Thyroid gland (tissue), 4 donors: ENCODE data around the gene OSBPL5. TPM values are rescaled to one million over a fixed set of nuclear protein-coding genes. Genes with fewer than 3 reads are reported as not detected.

Experiments used
- DNase-seq, 2 donors: peaks; one replicate each; pipeline ENCODE4 v3.0.0-alpha.2; 2019
- H3K27ac ChIP-seq, 3 donors: fragments of 200-600 bp; sonication (generic); 1 replicate in 2 of 3; 2 replicates in 1 of 3; pipeline ENCODE4 v1.5.1; 2016 to 2019; ENCODE audit warnings: mild to moderate bottlenecking in 1 of 3, moderate library complexity in 1 of 3
- H3K27me3 ChIP-seq: fragments of 200-600 bp; sonication (generic); one replicate; pipeline ENCODE4 v1.5.1; 2019
- H3K36me3 ChIP-seq, 2 donors: fragments of 200-600 bp; sonication (generic); one replicate each; pipeline ENCODE4 v1.5.1; 2016 to 2019
- H3K4me1 ChIP-seq, 2 donors: fragments of 200-600 bp; sonication (generic); one replicate each; pipeline ENCODE4 v1.5.1; 2017 to 2019
- H3K4me3 ChIP-seq, 3 donors: fragments of 200-600 bp; sonication (generic); replicated peaks in 1 of 3; 1 replicate in 2 of 3; 2 replicates in 1 of 3; pipeline ENCODE4 v1.5.1; 2016; ENCODE audit warnings: mild to moderate bottlenecking in 1 of 3
- H3K9me3 ChIP-seq: fragments of 200-600 bp; sonication (generic); one replicate; pipeline ENCODE4 v1.5.1; 2017
- CTCF ChIP-seq, 6 experiments: fragments of 200-600 bp in 3 of 6; fragments of 450-650 bp in 3 of 6; sonication (generic) in 3 of 6; IDR thresholded peaks; one replicate each; pipeline ENCODE4 v1.5.1; 2016 to 2019; ENCODE audit warnings: antibody characterized with exemption in 6 of 6, mild to moderate bottlenecking in 2 of 6, inconsistent platforms in 1 of 6, moderate library complexity in 1 of 6
- POLR2A ChIP-seq, 2 donors: fragments of 450-650 bp; IDR thresholded peaks; one replicate each; pipeline ENCODE4 v1.6.1; 2017; ENCODE audit warnings: antibody characterized with exemption in 2 of 2, mild to moderate bottlenecking in 2 of 2, moderate library complexity in 1 of 2
- WGBS, 2 donors: methylation state at CpG; one replicate each; pipeline ENCODE4 v1.1.5; 2017; 5-methylcytosine and 5-hydroxymethylcytosine counted together
- intact Hi-C: fragments of 100-400 bp; cut with DNase I; formaldehyde crosslinking; loops from one replicate; pipeline ENCODE4 v1.15.1; 2023
- total RNA-seq, 4 donors: library from RNA; depleted of rRNA; stranded (reverse); fragments of >200 nt; gene quantifications; one replicate each; pipeline ENCODE4 v1.2.3, GENCODE V29; 2016

Gene OSBPL5
- total RNA-seq, 4 donors from 2014 or later: 24.2 to 46.7 (median 34.4) TPM

GRCh38 chr11:3087821-3088800 lies 77.0 kb downstream of the OSBPL5 start:
- Histone ChIP-seq H3K4me1 (peaks cover 0 to 8% of the 10 kb centered on the region in 2 donors), H3K9me3 (no peaks in the 10 kb centered on the region), H3K4me3 (no peak overlapping the region), H3K27ac (no peak overlapping the region), H3K36me3 (peaks cover 0 to 7% of the 10 kb centered on the region in 2 donors), H3K27me3 (no peaks in the 10 kb centered on the region)
- intact Hi-C loops: no loop called here
- no peak for DNase-seq
- TF ChIP-seq CTCF (IDR thresholded peaks at IDR 0.05): no peak
- TF ChIP-seq POLR2A (IDR thresholded peaks at IDR 0.05): no peak
- 85 to 87% methylated on average over 7 to 10 of the region's 24 CpGs for WGBS, 2 donors

- Histone ChIP-seq H3K4me3 (no peak overlapping the region), H3K27me3 (no peaks in the 10 kb centered on the region), H3K36me3 (peaks cover 0 to 7% of the 10 kb centered on the region in 2 donors), H3K4me1 (peaks cover 0 to 8% of the 10 kb centered on the region in 2 donors), H3K9me3 (no peaks in the 10 kb centered on the region), H3K27ac (no peak overlapping the region)
- 94 to 98% methylated on average over 8 to 10 of the region's 11 CpGs for WGBS, 2 donors
- intact Hi-C loops: no loop called here
- DNase-seq: no peak
- no peak for TF ChIP-seq CTCF (IDR thresholded peaks at IDR 0.05)
- no peak for TF ChIP-seq POLR2A (IDR thresholded peaks at IDR 0.05)
These were observed 77.7 kb downstream of the OSBPL5 start for GRCh38 chr11:3087373-3087772.

GRCh38 chr11:3086671-3087150 lies 78.4 kb downstream of the OSBPL5 start:
- DNase-seq: no peak
- H3K27me3 ChIP-seq: no peaks in the 10 kb centered on the region
- 69 to 74% methylated on average over 4 to 8 of the region's 9 CpGs for WGBS, 2 donors
- H3K4me1 ChIP-seq: peaks cover 0 to 2% of the 10 kb centered on the region in 2 donors
- H3K27ac ChIP-seq: no peak overlapping the region
- H3K4me3 ChIP-seq: no peak overlapping the region
- TF ChIP-seq POLR2A (IDR thresholded peaks at IDR 0.05): no peak
- no peak for TF ChIP-seq CTCF (IDR thresholded peaks at IDR 0.05)
- H3K36me3 ChIP-seq: peaks cover 0 to 7% of the 10 kb centered on the region in 2 donors
- H3K9me3 ChIP-seq: no peaks in the 10 kb centered on the region
- intact Hi-C loops: no loop called here

- H3K27ac ChIP-seq: no peak overlapping the region
- WGBS, 2 donors: 74 to 92% methylated on average over 4 of the region's 8 CpGs
- TF ChIP-seq CTCF (IDR thresholded peaks at IDR 0.05) (no peak), POLR2A (IDR thresholded peaks at IDR 0.05) (no peak)
These were observed 79.0 kb downstream of the OSBPL5 start for GRCh38 chr11:3086114-3086513.

GRCh38 chr11:3085052-3085451 lies 80.1 kb downstream of the OSBPL5 start:
- 78 to 87% methylated on average over 5 of the region's 5 CpGs for WGBS, 2 donors
- no peaks in the 10 kb centered on the region for H3K27me3 ChIP-seq
- H3K4me1 ChIP-seq: no peaks in the 10 kb centered on the region
- no peak for TF ChIP-seq POLR2A (IDR thresholded peaks at IDR 0.05)
- TF ChIP-seq CTCF (IDR thresholded peaks at IDR 0.05): no peak
- no peaks in the 10 kb centered on the region for H3K36me3 ChIP-seq
- no peaks in the 10 kb centered on the region for H3K9me3 ChIP-seq
- no peak for DNase-seq
- no peak overlapping the region for H3K4me3 ChIP-seq
- intact Hi-C loops: no loop called here
- H3K27ac ChIP-seq: no peak overlapping the region

More at GRCh38 chr11:3086114-3086513, 79.0 kb downstream of the OSBPL5 start:
- H3K27me3 ChIP-seq: no peaks in the 10 kb centered on the region
- H3K9me3 ChIP-seq: no peaks in the 10 kb centered on the region
- H3K4me3 ChIP-seq: no peak overlapping the region
- intact Hi-C loops: no loop called here
- no peak for DNase-seq
- H3K36me3 ChIP-seq: peaks cover 0 to 7% of the 10 kb centered on the region in 2 donors
- H3K4me1 ChIP-seq: no peaks in the 10 kb centered on the region
